ENCODE data around the gene FDX2.

FDX2 gene

DNA sequence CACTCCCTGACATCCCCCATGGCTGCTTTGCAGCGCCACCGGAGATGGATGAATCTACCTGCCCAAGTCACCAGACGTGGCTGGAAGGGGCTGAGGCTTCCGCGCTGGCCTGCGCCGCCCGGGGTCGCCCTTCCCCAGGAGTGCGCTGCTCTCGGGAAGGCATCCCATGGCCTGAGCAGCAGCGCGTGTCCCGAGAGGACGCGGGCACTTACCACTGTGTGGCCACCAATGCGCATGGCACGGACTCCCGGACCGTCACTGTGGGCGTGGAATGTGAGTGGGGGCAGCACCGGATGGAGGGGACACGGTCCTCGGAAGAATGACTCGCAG, 21.5 kb downstream of the FDX2 start:
- Histone ChIP-seq H3K4me1 (ENCODE audit: control insufficient read depth, insufficient read depth, low read length, unreplicated experiment) (no peaks in the 10 kb centered on the region), H3K79me2 (ENCODE audit: control insufficient read depth, insufficient read depth, low read length, unreplicated experiment) (no peaks in the 10 kb centered on the region), H2AFZ (ENCODE audit: low read length, unreplicated experiment) (no peak overlapping the region), H3K27ac (ENCODE audit: low read depth, low read length) (no peak overlapping the region), H3K27me3 (ENCODE audit: insufficient read depth, low read length) (0 out of 2 replicates have a peak, but pooled peaks cover 3% of the 10 kb centered on the region), H3K4me3 (ENCODE audit: low read depth, low read length) (no peak overlapping the region), H3K36me3 (ENCODE audit: insufficient read depth, low read length) (0 out of 2 replicates have a peak, but pooled peaks cover 3% of the 10 kb centered on the region)

DNA sequence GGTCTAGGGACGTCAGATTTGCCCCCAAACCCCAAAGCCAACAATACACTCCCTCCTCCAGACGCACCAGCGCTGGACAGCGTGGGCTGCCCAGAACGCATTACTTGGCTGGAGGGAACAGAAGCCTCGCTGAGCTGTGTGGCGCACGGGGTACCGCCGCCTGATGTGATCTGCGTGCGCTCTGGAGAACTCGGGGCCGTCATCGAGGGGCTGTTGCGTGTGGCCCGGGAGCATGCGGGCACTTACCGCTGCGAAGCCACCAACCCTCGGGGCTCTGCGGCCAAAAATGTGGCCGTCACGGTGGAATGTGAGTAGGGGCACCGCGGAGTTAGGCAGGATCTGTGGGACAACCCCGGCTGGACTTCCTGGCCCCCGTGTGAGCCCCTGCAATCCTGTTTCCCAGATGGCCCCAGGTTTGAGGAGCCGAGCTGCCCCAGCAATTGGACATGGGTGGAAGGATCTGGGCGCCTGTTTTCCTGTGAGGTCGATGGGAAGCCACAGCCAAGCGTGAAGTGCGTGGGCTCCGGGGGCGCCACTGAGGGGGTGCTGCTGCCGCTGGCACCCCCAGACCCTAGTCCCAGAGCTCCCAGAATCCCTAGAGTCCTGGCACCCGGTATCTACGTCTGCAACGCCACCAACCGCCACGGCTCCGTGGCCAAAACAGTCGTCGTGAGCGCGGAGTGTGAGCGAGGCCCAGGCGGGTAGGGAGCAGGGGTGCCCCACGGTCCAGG, 22.0 kb downstream of the FDX2 start:
- Histone ChIP-seq H3K36me3 (ENCODE audit: insufficient read depth, low read length) (0 out of 2 replicates have a peak, but pooled peaks cover 3% of the 10 kb centered on the region), H3K4me1 (ENCODE audit: control insufficient read depth, insufficient read depth, low read length, unreplicated experiment) (no peaks in the 10 kb centered on the region), H3K4me3 (ENCODE audit: low read depth, low read length) (no peak overlapping the region), H3K27ac (ENCODE audit: low read depth, low read length) (no peak overlapping the region), H3K79me2 (ENCODE audit: control insufficient read depth, insufficient read depth, low read length, unreplicated experiment) (no peaks in the 10 kb centered on the region), H3K27me3 (ENCODE audit: insufficient read depth, low read length) (0 out of 2 replicates have a peak, but pooled peaks cover 3% of the 10 kb centered on the region), H2AFZ (ENCODE audit: low read length, unreplicated experiment) (no peak overlapping the region)

DNA sequence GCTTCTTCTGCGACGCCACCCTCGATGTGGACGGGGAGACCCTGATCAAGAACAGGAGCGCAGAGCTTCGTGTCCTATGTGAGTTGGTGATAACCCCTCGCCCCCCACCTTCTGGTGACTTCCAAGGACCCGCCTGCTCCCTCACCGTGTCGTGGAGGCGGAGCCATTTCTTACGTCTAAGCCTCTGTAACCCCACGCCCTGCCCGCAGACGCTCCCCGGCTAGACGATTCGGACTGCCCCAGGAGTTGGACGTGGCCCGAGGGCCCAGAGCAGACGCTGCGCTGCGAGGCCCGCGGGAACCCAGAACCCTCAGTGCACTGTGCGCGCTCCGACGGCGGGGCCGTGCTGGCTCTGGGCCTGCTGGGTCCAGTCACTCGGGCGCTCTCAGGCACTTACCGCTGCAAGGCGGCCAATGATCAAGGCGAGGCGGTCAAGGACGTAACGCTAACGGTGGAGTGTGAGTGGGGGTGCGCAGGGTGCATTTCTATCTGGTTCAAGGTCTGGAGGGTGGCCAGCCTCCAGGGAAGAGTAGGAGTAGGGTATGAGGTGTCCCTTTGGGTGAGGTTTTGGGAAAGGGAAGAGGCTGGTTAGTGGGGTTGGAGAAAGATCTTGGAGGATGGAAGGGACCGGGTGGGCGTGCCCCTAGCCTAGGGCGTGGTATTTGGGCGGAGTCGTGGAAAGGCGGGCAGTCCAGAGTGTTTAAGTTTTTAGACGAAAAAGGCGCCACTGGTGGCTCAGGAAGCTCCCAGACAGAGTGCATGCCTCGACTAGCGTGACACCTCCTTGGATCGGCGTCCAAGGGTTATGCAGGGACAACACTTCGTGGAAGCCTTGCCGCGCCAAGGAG, 22.8 kb downstream of the FDX2 start:
- Histone ChIP-seq H3K79me2 (ENCODE audit: control insufficient read depth, insufficient read depth, low read length, unreplicated experiment) (no peaks in the 10 kb centered on the region), H3K27me3 (ENCODE audit: insufficient read depth, low read length) (0 out of 2 replicates have a peak, but pooled peaks cover 3% of the 10 kb centered on the region), H3K27ac (ENCODE audit: low read depth, low read length) (no peak overlapping the region), H3K4me1 (ENCODE audit: control insufficient read depth, insufficient read depth, low read length, unreplicated experiment) (no peaks in the 10 kb centered on the region), H3K36me3 (ENCODE audit: insufficient read depth, low read length) (0 out of 2 replicates have a peak, but pooled peaks cover 3% of the 10 kb centered on the region), H3K4me3 (ENCODE audit: low read depth, low read length) (0 out of 2 replicates have a peak overlapping the region, but pooled peaks have one; percentile 12), H2AFZ (ENCODE audit: low read length, unreplicated experiment) (no peak overlapping the region)

DNA sequence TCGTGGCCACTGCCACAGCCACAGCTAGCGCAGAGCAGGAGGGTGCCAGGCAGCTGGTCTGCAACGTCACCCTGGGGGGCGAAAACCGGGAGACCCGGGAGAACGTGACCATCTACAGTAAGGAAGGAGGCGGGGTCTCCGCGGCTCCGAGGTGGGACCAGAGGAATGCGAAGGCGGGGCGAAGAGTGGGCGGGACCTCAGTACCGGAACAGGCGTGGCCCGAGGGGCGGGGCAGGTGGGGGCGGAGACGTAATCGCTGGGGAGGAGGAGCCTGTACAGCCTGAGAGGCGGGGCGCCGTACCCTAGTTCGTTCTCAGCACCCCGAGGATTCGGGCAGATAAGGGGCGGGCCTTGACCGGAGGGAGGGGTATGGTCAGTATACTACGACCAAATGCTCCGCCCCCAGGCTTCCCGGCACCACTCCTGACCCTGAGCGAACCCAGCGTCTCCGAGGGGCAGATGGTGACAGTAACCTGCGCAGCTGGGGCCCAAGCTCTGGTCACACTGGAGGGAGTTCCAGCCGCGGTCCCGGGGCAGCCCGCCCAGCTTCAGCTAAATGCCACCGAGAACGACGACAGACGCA, 23.5 kb downstream of the FDX2 start:
- Histone ChIP-seq H3K36me3 (ENCODE audit: insufficient read depth, low read length) (0 out of 2 replicates have a peak, but pooled peaks cover 3% of the 10 kb centered on the region), H2AFZ (ENCODE audit: low read length, unreplicated experiment) (no peak overlapping the region), H3K27ac (ENCODE audit: low read depth, low read length) (no peak overlapping the region), H3K4me3 (ENCODE audit: low read depth, low read length) (peak overlapping the region; percentile 85), H3K4me1 (ENCODE audit: control insufficient read depth, insufficient read depth, low read length, unreplicated experiment) (no peaks in the 10 kb centered on the region), H3K79me2 (ENCODE audit: control insufficient read depth, insufficient read depth, low read length, unreplicated experiment) (no peaks in the 10 kb centered on the region), H3K27me3 (ENCODE audit: insufficient read depth, low read length) (0 out of 2 replicates have a peak, but pooled peaks cover 3% of the 10 kb centered on the region)

DNA sequence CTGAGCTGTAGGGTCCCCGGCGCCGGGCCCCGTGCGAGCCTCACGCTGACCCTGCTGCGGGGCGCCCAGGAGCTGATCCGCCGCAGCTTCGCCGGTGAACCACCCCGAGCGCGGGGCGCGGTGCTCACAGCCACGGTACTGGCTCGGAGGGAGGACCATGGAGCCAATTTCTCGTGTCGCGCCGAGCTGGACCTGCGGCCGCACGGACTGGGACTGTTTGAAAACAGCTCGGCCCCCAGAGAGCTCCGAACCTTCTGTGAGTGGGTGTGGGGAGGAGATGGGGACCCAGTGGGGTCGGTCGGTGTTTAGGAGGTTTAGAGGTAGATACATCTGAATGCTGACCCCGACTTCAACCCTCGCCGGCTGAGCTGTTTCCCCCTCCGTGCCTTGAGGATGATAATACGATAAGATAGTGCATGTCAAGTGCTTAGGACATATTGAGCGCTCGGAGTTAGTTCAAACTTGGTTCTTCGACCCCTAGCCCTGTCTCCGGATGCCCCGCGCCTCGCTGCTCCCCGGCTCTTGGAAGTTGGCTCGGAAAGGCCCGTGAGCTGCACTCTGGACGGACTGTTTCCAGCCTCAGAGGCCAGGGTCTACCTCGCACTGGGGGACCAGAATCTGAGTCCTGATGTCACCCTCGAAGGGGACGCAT, 24.1 kb downstream of the FDX2 start:
- Histone ChIP-seq H3K36me3 (ENCODE audit: insufficient read depth, low read length) (0 out of 2 replicates have a peak, but pooled peaks cover 3% of the 10 kb centered on the region), H3K4me3 (ENCODE audit: low read depth, low read length) (peak overlapping the region; percentile 85), H3K79me2 (ENCODE audit: control insufficient read depth, insufficient read depth, low read length, unreplicated experiment) (no peaks in the 10 kb centered on the region), H2AFZ (ENCODE audit: low read length, unreplicated experiment) (peak overlapping the region; percentile 45), H3K27me3 (ENCODE audit: insufficient read depth, low read length) (0 out of 2 replicates have a peak, but pooled peaks cover 3% of the 10 kb centered on the region), H3K27ac (ENCODE audit: low read depth, low read length) (no peak overlapping the region), H3K4me1 (ENCODE audit: control insufficient read depth, insufficient read depth, low read length, unreplicated experiment) (no peaks in the 10 kb centered on the region)

DNA sequence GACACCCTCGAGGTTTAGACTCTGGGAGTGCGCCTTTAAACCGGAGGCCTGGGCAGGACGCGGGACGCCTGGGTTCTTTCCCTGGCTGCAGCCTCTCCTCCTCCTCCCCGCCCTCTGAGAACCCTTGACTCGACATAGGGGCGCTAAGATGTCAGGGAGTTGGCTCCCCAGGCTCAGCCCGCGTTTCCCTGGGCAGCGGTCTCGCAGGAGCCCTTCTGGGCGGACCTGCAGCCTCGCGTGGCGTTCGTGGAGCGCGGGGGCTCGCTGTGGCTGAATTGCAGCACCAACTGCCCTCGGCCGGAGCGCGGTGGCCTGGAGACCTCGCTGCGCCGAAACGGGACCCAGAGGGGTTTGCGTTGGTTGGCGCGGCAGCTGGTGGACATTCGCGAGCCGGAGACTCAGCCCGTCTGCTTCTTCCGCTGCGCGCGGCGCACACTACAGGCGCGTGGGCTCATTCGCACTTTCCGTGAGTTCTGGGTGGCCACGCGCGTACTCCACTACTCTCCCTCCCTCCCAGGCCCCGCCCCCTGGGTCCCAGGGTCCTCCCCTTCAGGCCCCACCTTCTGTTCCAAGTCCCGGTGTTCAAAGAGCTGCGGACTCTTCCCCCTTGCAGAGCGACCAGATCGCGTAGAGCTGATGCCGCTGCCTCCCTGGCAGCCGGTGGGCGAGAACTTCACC, 24.8 kb downstream of the FDX2 start:
- Histone ChIP-seq H3K27ac (ENCODE audit: low read depth, low read length) (no peak overlapping the region), H3K27me3 (ENCODE audit: insufficient read depth, low read length) (0 out of 2 replicates have a peak, but pooled peaks cover 3% of the 10 kb centered on the region), H3K4me3 (ENCODE audit: low read depth, low read length) (peak overlapping the region; percentile 85), H3K36me3 (ENCODE audit: insufficient read depth, low read length) (0 out of 2 replicates have a peak, but pooled peaks cover 3% of the 10 kb centered on the region), H2AFZ (ENCODE audit: low read length, unreplicated experiment) (peak overlapping the region; percentile 45), H3K4me1 (ENCODE audit: control insufficient read depth, insufficient read depth, low read length, unreplicated experiment) (no peaks in the 10 kb centered on the region), H3K79me2 (ENCODE audit: control insufficient read depth, insufficient read depth, low read length, unreplicated experiment) (no peaks in the 10 kb centered on the region)

DNA sequence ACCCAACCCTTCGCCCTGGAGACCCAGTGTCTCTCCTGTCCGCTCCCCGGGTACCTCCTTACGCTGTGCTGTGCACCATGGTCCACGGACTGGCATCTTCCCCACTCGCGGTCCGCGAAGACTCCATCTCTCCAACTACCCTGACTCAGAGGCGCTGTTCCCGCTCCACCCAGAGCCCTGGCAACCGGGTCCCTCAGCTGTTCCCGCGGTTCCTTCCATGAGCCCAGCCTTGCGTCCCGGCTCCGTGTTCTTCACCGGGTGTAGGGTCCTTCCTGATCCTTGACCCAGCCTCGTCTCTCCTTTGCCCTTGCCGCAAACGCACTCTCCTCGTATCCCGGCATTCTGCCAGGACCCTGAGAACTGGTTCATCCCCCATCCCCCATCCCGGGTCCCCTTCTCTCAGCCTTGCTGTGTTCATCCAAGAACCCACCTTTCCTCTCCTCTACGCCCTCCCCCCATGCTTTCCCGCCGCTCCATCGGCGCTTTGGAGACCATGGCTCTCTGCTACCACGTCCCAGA, 25.4 kb downstream of the FDX2 start:
- Histone ChIP-seq H3K27me3 (ENCODE audit: insufficient read depth, low read length) (0 out of 2 replicates have a peak, but pooled peaks cover 3% of the 10 kb centered on the region), H3K27ac (ENCODE audit: low read depth, low read length) (peak overlapping the region; percentile 13; the same call in 1 of the 2 replicates), H3K79me2 (ENCODE audit: control insufficient read depth, insufficient read depth, low read length, unreplicated experiment) (no peaks in the 10 kb centered on the region), H3K36me3 (ENCODE audit: insufficient read depth, low read length) (peaks cover 3% of the 10 kb centered on the region; the same call in 1 of the 2 replicates), H3K4me3 (ENCODE audit: low read depth, low read length) (peak overlapping the region; percentile 85), H2AFZ (ENCODE audit: low read length, unreplicated experiment) (peak overlapping the region; percentile 58), H3K4me1 (ENCODE audit: control insufficient read depth, insufficient read depth, low read length, unreplicated experiment) (no peaks in the 10 kb centered on the region)

DNA sequence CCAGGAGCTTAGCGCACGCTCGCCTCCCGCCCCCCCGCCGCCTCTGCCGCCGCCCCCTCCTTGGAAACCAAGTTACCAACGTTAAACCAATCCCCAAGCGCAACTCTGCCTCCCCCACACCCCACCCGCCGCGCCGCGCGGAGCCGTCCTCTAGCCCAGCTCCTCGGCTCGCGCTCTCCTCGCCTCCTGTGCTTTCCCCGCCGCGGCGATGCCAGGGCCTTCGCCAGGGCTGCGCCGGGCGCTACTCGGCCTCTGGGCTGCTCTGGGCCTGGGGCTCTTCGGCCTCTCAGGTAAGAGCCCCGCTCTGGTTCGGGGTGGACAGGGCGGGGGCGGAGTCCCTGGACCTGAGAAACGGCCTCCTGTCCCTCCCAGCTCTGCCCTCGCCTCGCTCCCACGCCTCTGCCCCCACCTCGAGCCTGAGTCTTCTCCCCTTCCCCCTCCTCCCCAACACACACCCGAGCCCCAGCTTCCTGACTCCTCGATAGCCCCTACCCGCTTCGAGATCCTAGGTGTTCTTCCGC, 25.9 kb downstream of the FDX2 start, which contains the start of gene ICAM5:
ICAM5 (plus strand) TSS at position 117 of the 521 bp plus-strand sequence; CDS start at position 209, 92 bp downstream.
- 0 out of 2 replicates have a peak, but pooled peaks cover 3% of the 10 kb centered on the region for H3K27me3 ChIP-seq (ENCODE audit: insufficient read depth, low read length)

DNA sequence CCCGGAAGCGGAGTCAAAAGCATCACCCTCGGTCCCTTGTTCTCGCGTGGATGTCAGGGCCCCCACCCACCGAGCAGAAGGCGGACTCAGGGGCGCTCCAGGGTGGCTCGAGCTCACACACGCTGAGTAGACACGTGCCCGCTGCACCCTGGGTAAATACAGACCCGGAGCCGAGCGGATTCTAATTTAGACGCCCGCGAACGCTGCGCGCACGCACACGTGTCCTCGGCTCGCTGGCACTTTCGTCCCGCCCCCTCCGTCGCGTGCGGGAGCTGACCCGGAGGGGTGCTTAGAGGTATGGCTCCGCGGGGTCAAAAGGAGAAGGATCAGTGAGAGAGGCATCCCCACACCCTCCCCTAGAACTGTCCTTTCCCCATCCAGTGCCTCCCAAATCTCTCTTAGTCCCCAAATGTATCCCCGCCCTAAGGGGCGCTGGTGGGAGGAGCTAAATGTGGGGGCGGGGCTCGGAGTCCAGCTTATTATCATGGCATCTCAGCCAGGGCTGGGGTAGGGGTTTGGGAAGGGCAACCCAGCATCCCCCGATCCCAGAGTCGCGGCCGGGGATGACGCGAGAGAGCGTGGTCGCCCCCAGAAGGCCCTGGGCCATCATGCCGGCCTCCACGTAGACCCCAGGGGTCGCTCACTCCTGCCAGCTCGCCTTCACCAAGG, 26.5 kb downstream of the FDX2 start:
- H3K79me2 ChIP-seq (ENCODE audit: control insufficient read depth, insufficient read depth, low read length, unreplicated experiment) = no peaks in the 10 kb centered on the region
- H3K4me3 ChIP-seq (ENCODE audit: low read depth, low read length) = peak overlapping the region; percentile 85
- peak overlapping the region; percentile 45; the same call in 1 of the 2 replicates for H3K27ac ChIP-seq (ENCODE audit: low read depth, low read length)
- peaks cover 3% of the 10 kb centered on the region; the same call in 1 of the 2 replicates for H3K36me3 ChIP-seq (ENCODE audit: insufficient read depth, low read length)
- 0 out of 2 replicates have a peak, but pooled peaks cover 3% of the 10 kb centered on the region for H3K27me3 ChIP-seq (ENCODE audit: insufficient read depth, low read length)
- H3K4me1 ChIP-seq (ENCODE audit: control insufficient read depth, insufficient read depth, low read length, unreplicated experiment) = no peaks in the 10 kb centered on the region
- no peak overlapping the region for H2AFZ ChIP-seq (ENCODE audit: low read length, unreplicated experiment)

More for the DNA sequence above, 25.9 kb downstream of the FDX2 start, which contains the start of gene ICAM5:
- H3K79me2 ChIP-seq (ENCODE audit: control insufficient read depth, insufficient read depth, low read length, unreplicated experiment) = no peaks in the 10 kb centered on the region
- no peaks in the 10 kb centered on the region for H3K4me1 ChIP-seq (ENCODE audit: control insufficient read depth, insufficient read depth, low read length, unreplicated experiment)
- peak within 1 kb of the TSS; percentile 58 for H2AFZ ChIP-seq (ENCODE audit: low read length, unreplicated experiment)
- H3K27ac ChIP-seq (ENCODE audit: low read depth, low read length) = peak within 1 kb of the TSS; percentile 45; the same call in 1 of the 2 replicates
- peaks cover 3% of the 10 kb centered on the region; the same call in 1 of the 2 replicates for H3K36me3 ChIP-seq (ENCODE audit: insufficient read depth, low read length)
- peak within 1 kb of the TSS; percentile 85 for H3K4me3 ChIP-seq (ENCODE audit: low read depth, low read length)

Data from ACC112 (cell line).